GM06990 (cell line): ENCODE measurements around the gene CPPED1.

Source experiments
- DNase-seq: peaks from one replicate; pipeline ENCODE4 v3.0.0-alpha.2; 2011; ENCODE audit not compliant: insufficient read length; ENCODE audit errors: extremely low read depth
- H3K27me3 ChIP-seq: replicated peaks from 2 replicates; pipeline ENCODE4 v1.6.0; 2011; ENCODE audit warnings: low read length; ENCODE audit not compliant: control insufficient read depth, insufficient read depth
- H3K36me3 ChIP-seq: 2 replicates; pipeline ENCODE4 v1.5.1; 2011; ENCODE audit warnings: low read length; ENCODE audit not compliant: control insufficient read depth, insufficient read depth
- H3K4me3 ChIP-seq: replicated peaks from 2 replicates; pipeline ENCODE4 v1.5.1; 2011; ENCODE audit warnings: low read depth, mild to moderate bottlenecking, control low read depth, low read length
- TF ChIP-seq, protein P1 (sequence below): IDR thresholded peaks from 2 replicates; pipeline ENCODE4 v1.5.1; 2011; ENCODE audit warnings: low read length, control low read depth, mild to moderate bottlenecking, inconsistent platforms; ENCODE audit not compliant: insufficient read depth, poor library complexity, severe bottlenecking

Gene CPPED1

DNA sequence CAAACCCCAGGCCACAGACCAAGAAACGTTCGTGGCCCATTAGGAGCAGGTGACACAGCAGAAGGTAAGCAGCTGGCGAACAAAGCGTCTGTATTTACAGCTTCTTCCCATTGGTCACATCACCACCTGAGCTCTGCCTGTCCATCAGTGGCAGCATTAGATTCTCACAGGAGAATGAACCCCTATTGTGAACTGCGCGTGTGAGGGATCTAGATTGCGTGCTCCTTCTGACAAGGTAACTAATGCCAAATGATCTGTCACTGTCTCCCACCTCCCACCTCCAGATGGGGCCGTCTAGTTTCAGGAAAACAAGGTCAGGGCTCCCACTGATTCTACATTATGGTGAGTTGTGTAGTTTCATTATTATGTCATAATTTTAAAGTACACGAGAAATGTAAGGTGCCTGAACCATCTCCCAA, 186.3 kb downstream of the CPPED1 start:
- no peaks in the 10 kb centered on the region for H3K27me3 ChIP-seq
- H3K36me3 ChIP-seq = no peaks in the 10 kb centered on the region
- no peak overlapping the region for H3K4me3 ChIP-seq
- TF ChIP-seq, protein P1, sequence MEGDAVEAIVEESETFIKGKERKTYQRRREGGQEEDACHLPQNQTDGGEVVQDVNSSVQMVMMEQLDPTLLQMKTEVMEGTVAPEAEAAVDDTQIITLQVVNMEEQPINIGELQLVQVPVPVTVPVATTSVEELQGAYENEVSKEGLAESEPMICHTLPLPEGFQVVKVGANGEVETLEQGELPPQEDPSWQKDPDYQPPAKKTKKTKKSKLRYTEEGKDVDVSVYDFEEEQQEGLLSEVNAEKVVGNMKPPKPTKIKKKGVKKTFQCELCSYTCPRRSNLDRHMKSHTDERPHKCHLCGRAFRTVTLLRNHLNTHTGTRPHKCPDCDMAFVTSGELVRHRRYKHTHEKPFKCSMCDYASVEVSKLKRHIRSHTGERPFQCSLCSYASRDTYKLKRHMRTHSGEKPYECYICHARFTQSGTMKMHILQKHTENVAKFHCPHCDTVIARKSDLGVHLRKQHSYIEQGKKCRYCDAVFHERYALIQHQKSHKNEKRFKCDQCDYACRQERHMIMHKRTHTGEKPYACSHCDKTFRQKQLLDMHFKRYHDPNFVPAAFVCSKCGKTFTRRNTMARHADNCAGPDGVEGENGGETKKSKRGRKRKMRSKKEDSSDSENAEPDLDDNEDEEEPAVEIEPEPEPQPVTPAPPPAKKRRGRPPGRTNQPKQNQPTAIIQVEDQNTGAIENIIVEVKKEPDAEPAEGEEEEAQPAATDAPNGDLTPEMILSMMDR = no peak
- no peak for DNase-seq

DNA sequence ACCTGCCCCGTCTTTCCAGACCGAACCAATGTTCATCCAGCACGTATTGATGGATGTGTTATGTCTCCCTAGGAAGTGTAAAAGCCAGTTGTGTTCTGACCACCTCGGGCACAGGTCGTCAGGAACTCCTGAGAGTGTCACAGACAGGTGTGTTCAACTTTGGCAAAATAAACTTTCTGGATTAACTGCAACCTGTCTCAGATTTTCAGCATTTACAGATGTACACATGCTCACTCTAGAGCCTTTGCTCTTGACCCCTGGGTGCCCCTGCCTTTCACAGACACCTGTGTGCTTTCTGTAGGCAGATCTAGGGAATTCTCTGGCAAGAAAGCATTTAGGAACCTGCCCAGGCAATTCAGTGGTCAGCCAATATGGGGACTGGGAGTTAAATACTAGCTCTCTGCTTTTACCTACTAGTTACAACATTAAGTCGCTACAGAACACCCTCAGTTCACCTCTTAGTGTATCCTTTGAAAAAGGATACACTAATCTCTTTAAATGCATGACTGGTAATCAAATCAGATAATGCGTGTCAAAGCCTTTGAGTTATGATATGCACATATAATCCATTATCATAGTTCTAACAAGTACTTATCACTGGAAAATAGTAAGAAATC, 188.9 kb downstream of the CPPED1 start:
- DNase-seq = no peak

DNA sequence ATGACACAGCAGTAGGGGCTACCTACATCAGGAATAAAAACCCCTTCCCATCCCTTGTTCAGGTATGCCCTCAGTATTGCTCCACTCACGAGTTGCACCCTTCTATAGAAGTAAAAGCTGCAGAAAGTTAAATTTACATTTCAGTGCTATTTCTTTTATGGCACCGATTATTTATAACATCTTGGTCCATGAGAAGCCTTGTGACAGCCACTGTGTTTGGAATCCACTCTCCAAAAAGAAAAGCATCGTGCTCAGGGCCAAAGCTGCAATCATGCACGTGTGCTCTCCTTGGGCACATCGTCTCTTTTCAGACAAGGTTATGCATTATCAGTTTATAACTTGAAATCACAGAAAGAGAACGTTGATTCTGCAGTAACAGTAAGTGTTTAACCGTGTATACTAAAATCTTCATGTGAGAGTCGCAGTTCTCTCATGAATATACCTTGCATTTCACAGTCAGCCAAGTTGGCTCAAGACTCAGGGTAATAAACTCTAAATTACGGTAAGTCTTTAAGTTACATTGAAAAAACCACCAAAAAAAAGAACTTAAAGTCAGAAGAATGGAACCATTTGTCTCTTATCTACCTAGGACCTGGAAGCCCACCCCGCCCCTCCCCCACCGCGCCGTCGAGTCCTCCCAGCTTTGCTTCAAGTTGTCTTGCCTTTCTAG, 189.6 kb downstream of the CPPED1 start:
- Histone ChIP-seq H3K27me3 (no peaks in the 10 kb centered on the region), H3K4me3 (no peak overlapping the region), H3K36me3 (no peaks in the 10 kb centered on the region)
- no peak for DNase-seq
- TF ChIP-seq, protein P1 = no peak

More for the DNA sequence above, 188.9 kb downstream of the CPPED1 start:
- TF ChIP-seq, protein P1 = no peak
- Histone ChIP-seq H3K27me3 (no peaks in the 10 kb centered on the region), H3K36me3 (no peaks in the 10 kb centered on the region), H3K4me3 (no peak overlapping the region)

DNA sequence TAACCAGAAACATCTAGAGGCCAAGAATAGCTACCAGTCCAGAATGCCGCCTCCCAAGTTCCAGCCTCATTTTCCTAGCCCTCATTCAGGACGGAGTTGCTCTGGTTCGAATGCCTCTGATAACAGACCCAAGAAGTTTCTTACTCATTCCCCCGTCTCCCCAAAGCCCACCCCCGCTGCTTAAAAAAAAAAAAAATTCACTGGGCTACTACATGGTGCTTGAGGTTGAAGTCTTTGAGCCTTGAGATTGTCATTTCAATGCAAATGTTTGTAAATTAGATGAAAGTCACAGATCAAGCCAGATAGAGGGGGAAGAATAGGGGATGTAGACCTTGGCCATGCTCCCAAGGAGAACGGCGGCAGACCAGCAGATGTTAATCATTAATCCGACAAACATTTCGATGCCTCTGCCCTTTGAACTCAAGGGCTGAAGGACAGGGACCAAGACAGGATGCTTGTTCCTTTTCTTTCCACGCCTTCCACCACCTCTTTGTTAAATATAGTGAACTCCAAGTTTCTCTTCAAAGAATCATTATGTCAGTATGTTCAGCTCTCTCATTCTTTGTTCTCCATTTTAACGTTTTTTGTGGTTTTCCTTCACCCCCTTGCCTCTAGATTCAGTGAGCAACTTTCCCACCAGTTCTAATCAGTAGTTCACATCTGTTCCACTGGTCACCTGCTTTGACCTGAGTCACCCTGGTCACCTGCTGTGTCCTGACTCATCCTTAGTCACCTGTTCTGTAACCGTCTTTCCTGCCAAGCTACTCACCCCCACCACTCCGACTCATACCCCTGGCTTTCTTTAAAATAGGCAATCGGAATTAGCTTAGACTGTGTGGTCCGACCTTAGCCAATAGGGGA, 190.3 kb downstream of the CPPED1 start:
- no peak overlapping the region for H3K4me3 ChIP-seq
- no peaks in the 10 kb centered on the region for H3K27me3 ChIP-seq
- TF ChIP-seq, protein P1 = no peak
- H3K36me3 ChIP-seq = no peaks in the 10 kb centered on the region
- DNase-seq = no peak

DNA sequence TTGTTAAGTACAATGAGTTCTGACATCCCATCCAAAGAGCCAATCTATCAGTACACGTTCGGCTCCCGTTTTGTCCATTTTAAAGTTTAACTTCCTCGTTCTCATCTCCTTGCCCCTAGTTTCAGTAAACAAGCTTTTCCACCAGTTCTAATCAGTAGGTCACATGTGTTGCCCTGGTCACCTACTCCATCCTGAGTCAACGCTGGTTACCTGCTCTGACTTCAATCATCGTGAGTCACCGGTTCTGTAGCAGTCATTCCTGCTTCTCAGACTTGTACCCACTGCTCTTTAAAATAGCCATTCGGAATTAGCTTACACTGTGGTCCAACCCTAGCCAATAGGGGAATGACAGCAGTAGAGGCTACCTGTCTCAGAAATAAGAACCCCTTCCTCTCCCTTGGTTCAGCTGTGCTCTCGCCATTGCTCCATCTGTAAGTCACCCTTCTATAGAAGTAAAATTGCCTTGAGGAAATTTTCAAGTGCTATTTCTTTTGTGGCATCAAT, 191.0 kb downstream of the CPPED1 start:
- H3K4me3 ChIP-seq = no peak overlapping the region
- no peak for DNase-seq
- TF ChIP-seq, protein P1 = no peak
- H3K36me3 ChIP-seq = no peaks in the 10 kb centered on the region
- H3K27me3 ChIP-seq = no peaks in the 10 kb centered on the region
